Thyroid gland (tissue), 4 donors: ENCODE measurements around the gene SLC24A4. TPM values are rescaled to one million over a fixed set of nuclear protein-coding genes. Genes with fewer than 3 reads are reported as not detected.

Experiments
- DNase-seq, 2 donors: peaks; one replicate each; pipeline ENCODE4 v3.0.0-alpha.2; 2019
- H3K27ac ChIP-seq, 3 donors: fragments of 200-600 bp; sonication (generic); 1 replicate in 2 of 3; 2 replicates in 1 of 3; pipeline ENCODE4 v1.5.1; 2016 to 2019; ENCODE audit warnings: mild to moderate bottlenecking in 1 of 3, moderate library complexity in 1 of 3
- H3K27me3 ChIP-seq: fragments of 200-600 bp; sonication (generic); one replicate; pipeline ENCODE4 v1.5.1; 2019
- H3K36me3 ChIP-seq, 2 donors: fragments of 200-600 bp; sonication (generic); one replicate each; pipeline ENCODE4 v1.5.1; 2016 to 2019
- H3K4me1 ChIP-seq, 2 donors: fragments of 200-600 bp; sonication (generic); one replicate each; pipeline ENCODE4 v1.5.1; 2017 to 2019
- H3K4me3 ChIP-seq, 3 donors: fragments of 200-600 bp; sonication (generic); replicated peaks in 1 of 3; 1 replicate in 2 of 3; 2 replicates in 1 of 3; pipeline ENCODE4 v1.5.1; 2016; ENCODE audit warnings: mild to moderate bottlenecking in 1 of 3
- H3K9me3 ChIP-seq: fragments of 200-600 bp; sonication (generic); one replicate; pipeline ENCODE4 v1.5.1; 2017
- POLR2A ChIP-seq, 2 donors: fragments of 450-650 bp; IDR thresholded peaks; one replicate each; pipeline ENCODE4 v1.6.1; 2017; ENCODE audit warnings: antibody characterized with exemption in 2 of 2, mild to moderate bottlenecking in 2 of 2, moderate library complexity in 1 of 2
- WGBS, 2 donors: methylation state at CpG; one replicate each; pipeline ENCODE4 v1.1.5; 2017; 5-methylcytosine and 5-hydroxymethylcytosine counted together
- intact Hi-C: fragments of 100-400 bp; cut with DNase I; formaldehyde crosslinking; loops from one replicate; pipeline ENCODE4 v1.15.1; 2023
- total RNA-seq, 4 donors: library from RNA; depleted of rRNA; stranded (reverse); fragments of >200 nt; gene quantifications; one replicate each; pipeline ENCODE4 v1.2.3, GENCODE V29; 2016
- TF ChIP-seq, protein P1 (sequence below), 6 experiments: fragments of 200-600 bp in 3 of 6; fragments of 450-650 bp in 3 of 6; sonication (generic) in 3 of 6; IDR thresholded peaks; one replicate each; pipeline ENCODE4 v1.5.1; 2016 to 2019; ENCODE audit warnings: antibody characterized with exemption in 6 of 6, mild to moderate bottlenecking in 2 of 6, inconsistent platforms in 1 of 6, moderate library complexity in 1 of 6

The SLC24A4 gene
- total RNA-seq, 4 donors from 2014 or later, result 0.05 to 0.46 (median 0.19) TPM

DNA sequence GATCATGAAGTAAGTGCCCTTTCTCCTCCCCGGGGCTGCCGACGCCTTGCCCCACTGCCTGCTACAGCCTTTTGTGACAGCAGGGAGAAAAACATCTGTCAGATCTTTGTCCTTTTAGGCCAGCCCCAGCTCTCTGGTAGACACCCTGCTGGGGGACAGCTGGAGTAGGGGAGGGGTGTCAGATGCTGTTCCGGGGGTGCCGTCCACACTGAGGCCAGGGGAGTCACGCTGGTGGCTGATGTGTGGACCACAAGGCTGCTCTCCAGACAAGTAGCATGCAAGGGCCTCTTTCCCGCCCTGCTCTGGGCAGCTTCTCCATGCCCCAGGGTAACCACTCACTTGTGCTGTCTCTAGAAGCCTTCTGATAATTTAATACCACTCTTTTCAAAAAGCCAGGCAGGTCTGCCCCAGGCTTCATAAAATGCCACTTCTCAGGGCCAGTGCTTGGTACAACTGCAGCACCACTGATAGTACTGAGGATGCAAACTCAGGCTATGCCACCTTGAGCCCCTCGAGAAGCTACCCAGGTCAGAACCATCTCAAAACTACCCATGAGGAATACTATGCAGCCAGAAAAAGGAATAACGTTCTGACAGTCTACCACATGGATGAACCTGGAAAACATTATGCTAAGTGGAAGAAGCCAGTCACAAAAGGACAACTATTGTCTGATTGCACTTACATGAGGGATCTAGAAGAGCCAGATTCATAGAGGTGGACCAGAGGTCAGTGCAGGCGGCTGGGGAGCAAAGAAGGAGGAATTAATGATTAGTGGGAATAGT lies 124.6 kb downstream of the SLC24A4 start:
- no peak for DNase-seq
- H3K9me3 ChIP-seq, result no peaks in the 10 kb centered on the region
- no peaks in the 10 kb centered on the region for H3K4me1 ChIP-seq
- intact Hi-C loops, result no loop called here
- no peaks in the 10 kb centered on the region for H3K36me3 ChIP-seq
- no peak overlapping the region for H3K27ac ChIP-seq
- H3K27me3 ChIP-seq, result no peaks in the 10 kb centered on the region
- H3K4me3 ChIP-seq, result no peak overlapping the region
- TF ChIP-seq, protein P1, sequence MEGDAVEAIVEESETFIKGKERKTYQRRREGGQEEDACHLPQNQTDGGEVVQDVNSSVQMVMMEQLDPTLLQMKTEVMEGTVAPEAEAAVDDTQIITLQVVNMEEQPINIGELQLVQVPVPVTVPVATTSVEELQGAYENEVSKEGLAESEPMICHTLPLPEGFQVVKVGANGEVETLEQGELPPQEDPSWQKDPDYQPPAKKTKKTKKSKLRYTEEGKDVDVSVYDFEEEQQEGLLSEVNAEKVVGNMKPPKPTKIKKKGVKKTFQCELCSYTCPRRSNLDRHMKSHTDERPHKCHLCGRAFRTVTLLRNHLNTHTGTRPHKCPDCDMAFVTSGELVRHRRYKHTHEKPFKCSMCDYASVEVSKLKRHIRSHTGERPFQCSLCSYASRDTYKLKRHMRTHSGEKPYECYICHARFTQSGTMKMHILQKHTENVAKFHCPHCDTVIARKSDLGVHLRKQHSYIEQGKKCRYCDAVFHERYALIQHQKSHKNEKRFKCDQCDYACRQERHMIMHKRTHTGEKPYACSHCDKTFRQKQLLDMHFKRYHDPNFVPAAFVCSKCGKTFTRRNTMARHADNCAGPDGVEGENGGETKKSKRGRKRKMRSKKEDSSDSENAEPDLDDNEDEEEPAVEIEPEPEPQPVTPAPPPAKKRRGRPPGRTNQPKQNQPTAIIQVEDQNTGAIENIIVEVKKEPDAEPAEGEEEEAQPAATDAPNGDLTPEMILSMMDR (IDR thresholded peaks at IDR 0.05), result no peak
- TF ChIP-seq POLR2A (IDR thresholded peaks at IDR 0.05), result no peak
- 93% methylated on average over 8 to 10 of the region's 10 CpGs for WGBS, 2 donors

DNA sequence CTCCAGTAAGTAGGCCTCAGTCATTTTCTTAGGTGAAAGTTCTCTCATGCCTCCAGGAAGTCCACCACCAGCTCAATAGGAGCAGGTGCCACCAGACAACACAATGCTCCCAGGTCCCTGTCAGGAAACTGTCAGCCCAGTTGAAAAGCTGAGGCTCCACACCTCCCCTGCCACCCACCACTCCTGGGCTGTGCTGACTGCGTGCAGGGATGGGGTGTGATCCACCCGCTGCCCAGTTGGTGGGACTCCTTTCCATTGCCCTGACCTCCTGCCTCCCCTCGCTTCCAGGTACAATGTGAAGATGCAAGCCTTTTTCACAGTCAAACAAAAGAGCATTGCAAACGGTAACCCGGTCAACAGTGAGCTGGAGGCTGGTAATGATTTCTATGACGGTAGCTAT lies 125.8 kb downstream of the SLC24A4 start:
- DNase-seq, result no peak
- H3K27me3 ChIP-seq, result no peaks in the 10 kb centered on the region
- no peaks in the 10 kb centered on the region for H3K9me3 ChIP-seq
- no peak overlapping the region for H3K4me3 ChIP-seq
- H3K36me3 ChIP-seq, result no peaks in the 10 kb centered on the region
- TF ChIP-seq, protein P1 (IDR thresholded peaks at IDR 0.05), result no peak
- no peak for TF ChIP-seq POLR2A (IDR thresholded peaks at IDR 0.05)
- 93 to 94% methylated on average over 6 of the region's 6 CpGs for WGBS, 2 donors
- intact Hi-C loops, result no loop called here
- no peaks in the 10 kb centered on the region for H3K4me1 ChIP-seq
- no peak overlapping the region for H3K27ac ChIP-seq

DNA sequence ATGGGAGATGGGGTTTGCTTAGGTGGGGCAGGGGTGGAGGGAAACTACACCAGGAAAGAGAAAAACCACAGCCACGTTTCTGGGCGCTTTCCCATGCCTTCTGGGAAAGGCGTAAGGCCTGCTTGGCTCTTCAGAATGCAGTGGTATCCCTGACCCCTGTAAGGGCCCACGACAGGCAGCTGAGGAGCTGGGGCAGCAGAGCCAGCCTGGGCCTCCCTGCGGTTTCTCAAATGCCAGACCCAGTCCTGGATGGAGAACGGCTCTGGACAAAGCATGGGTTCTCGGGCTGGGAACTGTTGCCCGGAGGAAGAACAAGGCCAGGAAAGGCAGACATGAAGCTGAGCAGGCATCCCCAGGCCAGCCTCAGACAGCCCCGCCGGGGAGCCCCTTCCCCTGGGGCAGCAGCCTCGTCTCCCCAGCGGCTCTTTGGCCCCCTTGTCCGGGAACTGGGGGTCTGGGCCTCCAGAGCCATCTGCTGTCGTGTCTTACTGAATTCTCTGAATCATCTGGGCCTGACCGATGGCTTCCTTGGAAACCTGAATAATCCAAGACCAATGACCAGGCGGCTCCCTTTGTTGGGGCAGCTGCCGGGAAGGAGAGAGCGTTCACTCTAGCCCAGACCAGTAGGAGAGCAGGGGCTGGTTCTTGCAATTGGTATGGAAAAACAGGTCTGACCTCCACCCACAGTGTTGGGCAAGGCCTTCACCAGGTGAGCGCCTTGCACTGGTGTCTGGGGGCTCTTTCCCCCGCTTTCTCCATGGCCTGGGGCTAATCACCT lies 126.6 kb downstream of the SLC24A4 start:
- TF ChIP-seq, protein P1 (IDR thresholded peaks at IDR 0.05), result no peak
- TF ChIP-seq POLR2A (IDR thresholded peaks at IDR 0.05), result no peak
- 85 to 93% methylated on average over 18 of the region's 20 CpGs for WGBS, 2 donors
- no peaks in the 10 kb centered on the region for H3K9me3 ChIP-seq
- H3K27ac ChIP-seq, result no peak overlapping the region
- H3K4me3 ChIP-seq, result no peak overlapping the region
- H3K36me3 ChIP-seq, result no peaks in the 10 kb centered on the region
- H3K27me3 ChIP-seq, result no peaks in the 10 kb centered on the region
- no peaks in the 10 kb centered on the region for H3K4me1 ChIP-seq
- DNase-seq, result no peak
- intact Hi-C loops, result no loop called here

DNA sequence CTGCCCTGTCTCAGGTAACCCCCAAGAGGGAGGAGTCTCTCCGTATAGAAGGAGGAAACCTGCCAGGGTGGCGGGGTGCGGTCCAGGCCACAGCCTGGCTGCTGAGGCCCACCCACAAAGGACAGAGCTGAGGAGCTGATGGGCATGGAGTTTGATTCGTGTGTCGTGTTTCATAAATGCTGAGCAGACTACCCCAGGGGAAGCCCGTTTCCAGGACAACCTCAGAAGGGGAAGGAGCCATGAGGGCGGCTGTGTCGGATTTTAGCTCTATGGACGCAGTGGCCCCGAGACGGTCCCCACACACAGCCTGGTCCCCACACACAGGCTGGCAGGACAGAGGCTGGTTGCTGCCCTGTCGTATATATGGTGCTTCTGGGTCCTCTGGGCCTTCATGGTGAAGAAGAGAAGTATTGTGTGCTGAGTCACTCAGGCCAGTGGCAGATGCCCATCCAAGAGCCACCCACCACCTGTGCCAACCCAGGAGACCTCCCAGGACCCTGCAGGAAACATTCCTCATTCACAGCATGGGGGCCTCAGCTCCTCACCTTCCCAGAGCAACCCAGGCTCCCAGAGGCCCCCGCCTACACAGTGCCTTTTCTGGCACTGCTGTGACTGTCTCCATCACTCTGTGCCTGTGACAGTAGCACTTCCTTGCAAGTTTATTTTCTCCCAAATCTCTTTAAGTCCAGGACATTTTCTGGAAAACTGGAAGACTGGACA lies 127.5 kb downstream of the SLC24A4 start:
- no peak for DNase-seq
- no peaks in the 10 kb centered on the region for H3K9me3 ChIP-seq
- no peaks in the 10 kb centered on the region for H3K36me3 ChIP-seq
- H3K4me1 ChIP-seq, result no peaks in the 10 kb centered on the region
- H3K4me3 ChIP-seq, result no peak overlapping the region
- WGBS, 2 donors, result 86 to 87% methylated on average over 12 to 13 of the region's 13 CpGs
- H3K27ac ChIP-seq, result no peak overlapping the region
- TF ChIP-seq POLR2A (IDR thresholded peaks at IDR 0.05), result no peak
- TF ChIP-seq, protein P1 (IDR thresholded peaks at IDR 0.05), result no peak
- no peaks in the 10 kb centered on the region for H3K27me3 ChIP-seq
- intact Hi-C loops, result no loop called here
